ENCODE data around the gene TEC.

TEC gene

DNA sequence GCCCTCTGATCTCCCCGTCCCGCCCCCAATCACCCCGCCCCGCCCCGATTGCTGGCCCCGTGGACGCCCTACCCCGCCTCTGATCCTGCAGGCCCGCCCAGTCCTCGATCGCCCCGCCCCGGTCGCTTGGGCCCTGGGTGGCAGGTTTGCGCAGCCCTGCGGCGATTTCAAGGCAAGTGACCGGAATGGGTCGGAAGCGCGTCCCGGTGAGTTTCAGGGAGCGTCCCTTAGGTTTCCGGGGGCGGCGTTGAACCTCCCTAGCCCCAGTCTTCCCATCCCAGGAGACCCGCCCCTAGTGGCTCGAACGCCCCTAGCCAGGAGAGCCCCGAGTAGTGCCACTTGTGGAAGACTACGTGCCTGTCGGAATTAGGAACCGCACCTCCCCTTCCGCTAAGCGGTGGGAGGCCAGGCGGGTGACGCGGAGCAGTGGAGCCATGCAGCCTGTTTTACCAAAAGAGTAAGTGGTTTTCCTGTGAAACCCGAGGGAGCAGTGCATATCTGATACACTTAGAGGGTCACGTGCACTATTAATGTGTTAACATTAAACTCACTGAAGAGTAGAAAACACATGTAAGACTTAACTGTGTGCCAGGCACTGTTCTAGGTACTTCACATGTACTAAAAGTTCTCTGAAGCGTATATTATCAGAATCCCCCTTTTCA is 354 bp upstream of the TEC start:
- DNase-seq (ENCODE audit: low read depth in 3 of 3) = peak; percentile 82 to 96 (median 84)

DNA sequence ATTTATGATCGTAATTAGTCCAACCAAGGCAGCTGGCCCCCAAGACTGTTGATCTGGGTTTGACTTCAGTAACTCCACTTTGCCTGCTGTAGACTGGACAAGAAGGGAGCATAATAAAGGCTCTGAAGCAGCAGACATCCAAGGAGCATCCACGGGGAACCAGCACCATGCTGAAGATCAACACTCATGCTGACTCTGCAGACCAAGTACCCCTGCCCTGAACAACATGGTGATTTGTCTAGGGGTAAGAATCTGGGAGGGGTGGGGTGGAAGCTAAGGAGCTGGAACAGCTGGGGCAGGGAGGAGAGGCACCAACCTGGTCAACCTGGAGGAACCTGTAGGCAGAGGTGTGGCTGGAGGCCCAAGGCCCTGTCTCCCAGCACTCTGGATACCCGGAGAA is 2.1 kb downstream of the TEC start:
- DNase-seq (ENCODE audit: low read depth in 3 of 3) = no peak

DNA sequence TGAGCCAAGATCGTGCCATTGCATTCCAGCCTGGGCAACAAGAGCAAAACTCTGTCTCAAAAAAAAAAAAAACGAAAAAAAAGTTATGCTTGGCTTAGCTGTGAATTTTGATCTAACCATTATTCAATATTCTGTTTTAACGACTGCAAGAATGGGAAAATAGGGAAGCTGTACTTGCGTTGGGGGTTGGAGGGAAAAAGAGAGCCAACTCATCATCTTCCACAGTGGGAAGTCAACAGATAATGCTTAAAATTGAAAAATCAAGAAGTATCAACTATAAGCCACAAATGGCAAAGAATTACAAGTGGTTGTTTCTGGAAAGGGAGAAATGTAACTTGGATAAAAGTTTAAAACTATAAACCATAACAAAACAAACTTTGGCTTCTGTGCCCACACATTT is 2.9 kb downstream of the TEC start:
- DNase-seq (ENCODE audit: low read depth in 3 of 3) = no peak

DNA sequence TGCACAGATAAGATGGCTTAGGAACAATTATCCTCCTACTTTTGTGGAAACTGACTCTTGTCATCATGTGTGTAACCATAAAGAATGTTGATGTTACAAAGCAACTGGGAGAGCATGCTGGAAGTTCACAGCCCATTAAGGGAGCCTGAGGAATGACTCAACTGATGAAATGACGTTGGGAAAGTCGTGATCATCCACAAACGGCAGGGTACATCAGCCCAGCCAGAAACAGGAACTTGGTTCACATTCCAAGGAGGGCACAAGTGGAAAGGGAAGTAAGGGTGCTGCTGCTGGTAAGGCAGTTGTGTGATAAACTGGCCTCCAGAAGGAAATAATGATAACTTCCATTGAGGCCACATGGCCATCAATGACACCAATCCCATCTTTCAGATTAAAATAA is 6.7 kb downstream of the TEC start:
- no peak for DNase-seq (ENCODE audit: low read depth in 3 of 3)

DNA sequence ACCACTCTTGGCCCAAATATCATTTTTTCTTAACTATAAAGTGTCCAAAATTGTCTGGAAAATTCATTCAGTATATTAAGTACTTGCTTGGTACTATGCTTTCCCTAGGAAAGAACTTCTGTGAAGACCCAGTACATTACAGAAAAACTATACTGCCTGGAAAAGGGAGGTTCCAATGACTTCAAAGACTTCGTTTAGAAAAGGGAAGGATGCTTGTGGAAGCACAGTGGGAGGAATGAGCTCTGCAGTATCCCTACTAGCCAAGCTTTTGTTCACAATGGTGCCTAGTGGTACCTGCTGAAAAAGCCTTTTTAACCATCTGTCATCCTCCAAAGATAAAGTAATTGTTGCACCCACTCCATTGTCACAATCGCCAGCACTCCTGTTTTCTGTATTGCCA is 7.2 kb downstream of the TEC start:
- no peak for DNase-seq (ENCODE audit: low read depth in 3 of 3)

DNA sequence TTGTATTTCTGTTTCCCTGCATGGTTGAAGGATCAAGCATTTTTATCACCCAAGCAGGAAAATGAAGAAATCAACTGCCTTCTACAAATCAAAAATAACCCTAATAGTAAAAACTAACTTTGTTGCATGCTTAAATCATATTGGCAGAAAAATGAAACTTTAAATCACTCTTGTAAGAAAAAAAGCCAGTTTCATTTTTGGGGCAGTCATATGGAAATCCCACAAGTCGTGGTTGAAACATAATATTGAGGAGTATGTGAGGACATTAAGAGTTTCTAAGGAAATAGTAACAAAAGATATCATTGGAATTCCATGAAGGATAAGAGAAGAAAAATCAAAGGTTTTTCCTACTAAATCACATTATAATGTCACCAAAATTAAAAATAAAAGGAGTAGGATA is 8.4 kb downstream of the TEC start:
- no peak for DNase-seq (ENCODE audit: low read depth in 3 of 3)

DNA sequence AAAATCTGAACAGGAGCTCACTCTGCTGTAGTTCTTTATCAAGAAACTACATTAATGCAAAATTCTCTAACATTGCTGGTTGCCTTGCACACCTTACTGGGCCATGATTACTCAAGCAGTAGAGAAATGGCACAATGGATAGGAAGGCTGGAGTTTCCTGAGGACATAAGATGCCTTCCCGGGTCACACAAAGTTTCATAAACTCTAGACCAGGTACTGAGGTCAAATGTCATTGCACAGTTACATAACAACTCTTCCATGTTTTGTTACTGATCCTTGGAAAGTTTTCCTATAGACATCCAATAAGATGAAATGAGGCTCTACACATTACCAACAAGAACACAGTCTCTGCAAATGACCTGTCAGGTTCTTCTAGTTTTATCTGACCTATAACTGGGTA is 9.9 kb downstream of the TEC start:
- DNase-seq (ENCODE audit: low read depth in 3 of 3) = no peak

DNA sequence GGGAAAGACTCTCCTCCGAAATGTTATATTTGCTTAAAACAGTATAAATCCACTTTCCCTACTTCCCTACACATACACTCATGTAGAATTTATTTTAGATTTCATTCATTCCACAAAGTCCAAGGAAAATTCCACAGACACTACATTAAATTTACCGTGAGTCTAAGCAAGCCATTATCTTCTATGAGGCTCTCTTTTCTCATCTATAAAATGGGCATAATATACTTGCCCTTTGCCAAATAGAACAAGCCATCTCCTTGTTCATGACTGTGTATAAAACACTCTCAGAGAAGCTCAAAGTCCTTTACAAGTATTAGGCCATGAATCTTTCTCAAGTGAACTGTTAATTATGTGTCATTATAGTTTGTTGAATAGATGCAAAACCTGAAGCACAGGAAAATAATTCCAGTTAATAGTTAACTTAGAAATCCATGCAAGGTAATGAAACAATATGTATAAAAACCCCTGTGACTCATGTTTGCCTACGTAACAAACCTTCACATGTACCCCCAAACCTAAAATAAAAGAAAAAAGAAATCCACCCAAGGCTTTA is 10.7 kb downstream of the TEC start:
- DNase-seq (ENCODE audit: low read depth in 3 of 3) = no peak

DNA sequence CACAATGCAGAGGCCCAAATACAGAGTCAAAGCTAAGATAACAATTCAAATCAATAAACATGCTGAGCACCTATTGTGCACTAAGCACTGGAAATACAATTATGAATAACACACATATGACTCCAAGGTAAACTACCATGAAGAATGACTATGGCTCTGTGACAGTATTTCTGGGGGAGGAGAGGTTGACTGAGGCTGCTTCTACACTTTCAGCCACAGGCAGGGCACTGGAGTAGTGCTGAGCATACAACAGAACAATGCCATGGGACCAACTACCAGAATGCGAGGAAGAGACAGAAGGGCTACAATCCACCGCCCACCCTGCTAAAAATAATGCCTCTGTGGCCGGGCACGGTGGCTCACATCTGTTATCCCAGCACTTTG is 13.7 kb downstream of the TEC start:
- no peak for DNase-seq (ENCODE audit: low read depth in 3 of 3)

DNA sequence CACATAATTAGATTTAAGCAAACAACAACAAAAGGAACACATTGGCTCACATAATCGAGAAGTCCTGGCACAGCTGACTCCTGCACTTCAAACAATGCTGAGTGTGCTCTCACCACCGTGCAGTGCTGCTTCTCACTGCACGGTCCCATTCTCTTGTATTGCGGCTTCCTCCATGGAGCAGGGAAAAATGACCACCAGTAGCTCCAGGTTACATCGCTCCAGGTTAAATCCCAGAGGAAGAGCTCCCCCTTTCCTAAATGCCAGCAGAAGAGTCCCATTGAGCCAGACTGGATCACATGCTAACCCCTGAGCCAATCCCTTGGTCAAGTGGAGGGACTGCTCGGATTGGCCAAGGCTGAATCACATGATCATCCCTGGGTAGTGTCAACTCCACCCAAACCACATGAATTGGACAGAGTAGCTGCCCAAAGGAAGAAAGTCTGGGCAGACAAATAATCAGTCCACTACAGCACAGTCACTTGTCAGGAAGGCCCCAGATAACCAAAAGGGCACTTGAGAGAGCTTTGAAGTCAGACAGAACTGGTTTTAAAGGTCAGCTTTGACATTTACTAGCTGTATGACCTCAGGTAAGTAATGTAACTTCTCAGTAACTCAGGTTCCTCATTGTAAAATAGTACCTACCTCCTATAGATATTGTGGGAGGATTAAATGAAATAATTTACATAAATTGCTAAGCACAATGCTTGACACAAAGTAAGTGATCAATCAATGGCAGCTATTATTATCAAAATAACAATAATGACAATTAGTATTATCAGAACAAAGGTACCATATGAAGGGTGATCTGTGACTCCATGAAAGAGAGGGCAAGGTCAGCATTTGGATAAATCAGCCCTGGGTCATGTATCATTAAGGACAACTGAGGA is 14.3 kb downstream of the TEC start:
- DNase-seq (ENCODE audit: low read depth in 3 of 3) = no peak

DNA sequence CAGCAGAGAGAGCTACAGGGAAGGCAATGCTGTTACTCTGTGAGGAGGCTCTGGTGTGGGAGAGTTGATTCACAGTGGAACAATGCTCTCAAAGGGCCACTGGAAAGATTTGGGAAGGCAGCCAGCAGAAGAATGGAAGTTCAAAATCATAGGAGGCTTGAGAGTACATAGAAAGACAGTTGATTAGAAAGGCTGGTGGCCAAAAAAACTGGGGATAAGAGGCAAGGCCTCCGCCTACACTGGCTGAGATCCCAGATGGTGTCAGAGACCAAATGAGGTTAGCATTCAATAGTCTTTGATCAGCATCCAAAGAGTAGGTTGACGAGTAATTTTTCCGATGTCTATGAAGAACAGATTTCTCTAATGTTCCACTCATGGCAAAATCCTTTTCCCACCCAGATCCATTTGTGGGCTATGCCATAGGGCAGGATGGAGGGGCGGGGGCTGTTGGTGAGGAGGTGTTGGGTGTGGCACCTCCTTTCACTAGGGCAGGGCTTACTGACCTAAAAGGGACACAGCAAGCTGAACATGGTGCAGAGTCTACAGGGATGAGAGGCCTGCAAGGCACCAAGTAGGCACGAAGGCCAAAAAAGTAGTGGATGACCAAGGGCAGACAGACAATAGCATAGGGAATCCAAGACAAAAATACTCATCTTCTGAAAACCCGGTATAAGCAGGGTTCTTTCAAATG is 15.1 kb downstream of the TEC start:
- no peak for DNase-seq (ENCODE audit: low read depth in 3 of 3)

DNA sequence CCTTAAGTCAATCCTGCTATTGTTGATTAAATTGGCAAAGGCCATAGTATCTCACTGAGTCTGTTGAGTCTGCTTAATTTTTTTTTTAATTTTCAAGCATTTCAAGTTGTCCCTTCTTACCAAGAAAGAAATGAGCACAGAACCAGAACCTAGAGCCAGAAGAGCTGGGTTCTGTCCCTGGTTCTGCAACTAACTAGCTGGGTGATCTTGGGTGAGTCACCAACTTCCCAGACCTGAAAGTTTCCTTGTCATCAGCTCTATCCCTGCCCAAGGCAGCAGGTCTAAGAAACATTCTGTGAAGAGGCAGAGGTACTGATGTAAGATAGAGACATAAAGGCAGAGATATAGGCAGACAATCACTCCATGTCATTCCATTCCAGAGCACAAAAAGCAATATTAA is 17.3 kb downstream of the TEC start:
- no peak for DNase-seq (ENCODE audit: low read depth in 3 of 3)

DNA sequence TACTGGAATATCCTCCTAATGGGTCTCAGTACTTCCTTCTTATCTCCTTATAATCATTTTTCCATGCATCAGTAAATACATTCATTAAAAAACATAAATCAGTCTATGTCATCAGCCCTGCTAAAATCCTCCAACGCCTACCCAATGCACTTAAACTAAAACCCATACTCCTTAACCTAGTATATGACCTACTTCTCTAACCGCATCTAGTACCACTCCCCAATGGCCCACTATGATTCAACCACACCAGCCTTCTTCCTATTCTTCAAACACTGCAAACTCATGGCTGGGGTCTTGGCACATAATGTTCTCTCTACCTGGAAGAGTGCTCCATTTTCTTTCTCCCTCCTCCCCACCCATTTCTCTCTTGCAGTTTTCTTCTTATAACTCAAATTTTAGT is 18.7 kb downstream of the TEC start:
- no peak for DNase-seq (ENCODE audit: low read depth in 3 of 3)

DNA sequence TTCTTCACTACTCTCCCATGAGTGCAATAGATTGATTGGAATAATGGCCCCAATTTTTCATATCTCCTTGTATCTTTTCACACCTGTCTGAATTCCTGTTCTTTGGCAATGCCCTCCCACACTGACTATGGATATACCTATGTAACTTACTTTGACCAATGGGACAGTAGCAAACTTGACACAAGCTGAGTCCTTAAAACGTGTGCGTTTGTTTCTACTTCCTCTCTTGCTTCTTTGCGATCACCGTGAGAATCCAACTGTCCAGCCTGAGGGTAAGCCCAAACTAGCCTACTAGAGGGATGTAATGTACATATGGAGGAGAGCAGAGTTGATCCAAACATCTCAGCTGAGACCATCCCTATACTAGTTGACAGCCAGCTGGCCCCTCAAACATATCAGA is 19.3 kb downstream of the TEC start:
- no peak for DNase-seq (ENCODE audit: low read depth in 3 of 3)

DNA sequence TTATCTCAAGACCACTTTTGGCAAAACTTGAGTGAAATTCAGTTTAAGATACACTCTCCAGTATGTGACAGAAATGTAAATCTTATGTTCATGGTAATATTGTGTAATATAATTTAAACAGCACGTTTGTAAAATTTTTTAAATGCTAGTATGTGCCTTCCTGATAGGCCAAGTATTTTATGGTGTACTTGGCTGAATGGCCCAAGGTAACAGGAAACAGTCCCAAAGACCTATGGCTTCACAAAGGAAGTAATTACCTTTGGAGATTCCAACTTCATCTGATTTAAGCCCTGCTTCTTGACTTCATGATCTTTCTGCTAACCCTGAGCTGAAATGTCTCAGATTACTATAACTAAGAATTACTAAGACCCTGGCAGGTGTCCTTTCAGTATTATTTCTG is 20.3 kb downstream of the TEC start:
- no peak for DNase-seq (ENCODE audit: low read depth in 3 of 3)

DNA sequence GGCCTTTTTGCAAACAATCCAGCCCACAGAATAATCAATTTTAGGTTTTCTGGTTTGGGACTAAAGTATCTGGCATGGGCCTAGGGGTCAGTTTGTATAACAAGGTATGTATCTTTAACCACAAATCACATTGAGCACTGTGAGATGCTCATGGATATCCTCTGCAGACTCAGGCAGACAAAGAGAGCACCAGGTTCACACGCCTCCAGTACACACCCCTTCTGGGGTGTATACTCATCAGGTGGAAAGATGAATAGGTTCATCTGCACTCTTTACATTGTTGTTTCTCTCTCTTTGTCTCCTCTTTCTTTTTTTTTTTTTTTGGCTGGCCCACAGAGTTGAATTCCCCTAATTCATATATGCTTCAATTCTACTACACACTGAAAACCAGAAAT is 21.1 kb downstream of the TEC start:
- DNase-seq (ENCODE audit: low read depth in 3 of 3) = no peak

DNA sequence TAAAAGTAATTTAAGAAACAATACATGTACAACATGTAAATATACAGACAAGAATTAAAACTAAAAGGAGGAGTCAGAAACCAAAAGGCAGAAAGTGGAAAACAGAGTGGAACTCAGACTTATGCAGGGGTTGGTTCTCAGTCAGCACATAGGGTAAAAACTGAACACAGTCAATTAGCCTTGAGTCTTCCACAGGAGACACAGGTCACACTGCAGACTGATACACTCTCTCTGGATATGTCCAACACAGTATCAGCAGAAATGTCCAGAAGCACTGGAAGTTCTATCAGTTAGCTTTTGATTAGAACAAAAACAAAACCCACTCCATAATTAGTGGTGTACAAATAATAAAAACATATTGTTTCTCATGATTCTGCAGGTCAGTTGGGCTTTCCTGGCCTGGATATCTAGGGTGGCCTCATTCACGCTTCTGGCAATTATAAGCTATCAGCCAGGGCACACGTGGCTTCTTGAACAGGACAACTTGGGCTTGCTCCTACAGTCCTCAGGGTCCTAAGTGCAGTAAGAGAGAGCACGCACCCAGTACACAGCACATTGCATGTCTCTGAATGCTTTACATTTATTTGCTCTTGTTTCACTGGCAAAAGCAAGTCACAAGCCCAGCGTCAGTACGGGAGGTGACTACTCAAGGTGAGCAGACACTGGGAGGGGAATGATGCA is 21.6 kb downstream of the TEC start:
- DNase-seq (ENCODE audit: low read depth in 3 of 3) = no peak

DNA sequence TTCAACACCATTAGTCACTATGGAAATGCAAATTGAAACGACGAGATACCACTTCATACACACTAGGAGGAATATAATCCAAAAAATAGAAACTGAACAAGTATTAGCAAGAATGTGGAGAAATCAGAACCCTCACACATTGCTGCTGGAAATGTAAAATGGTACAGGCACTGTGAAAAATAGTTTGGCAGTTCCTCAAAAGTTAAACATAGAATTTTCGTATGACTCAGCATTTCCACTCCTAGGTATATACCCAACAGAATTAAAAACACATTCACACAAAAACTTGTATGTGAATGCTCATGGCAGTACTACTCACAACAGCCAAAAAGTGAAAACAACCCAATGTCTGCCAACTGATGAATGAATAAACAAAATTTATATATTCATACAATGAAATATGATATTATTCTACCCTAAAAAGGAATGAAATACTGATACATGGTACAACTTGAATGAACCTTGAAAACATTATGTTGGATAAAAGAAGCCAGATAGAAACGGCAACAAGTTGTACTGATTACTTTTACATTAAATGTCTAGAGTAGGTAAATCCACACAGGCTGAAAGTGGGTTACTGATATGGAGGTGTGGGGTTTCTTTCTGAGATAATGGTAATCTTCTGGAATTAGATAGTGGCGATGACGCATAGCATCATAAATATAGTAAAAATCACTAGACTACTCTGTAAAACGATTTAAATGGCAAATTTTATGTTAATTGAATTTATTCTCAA is 22.3 kb downstream of the TEC start:
- no peak for DNase-seq (ENCODE audit: low read depth in 3 of 3)

DNA sequence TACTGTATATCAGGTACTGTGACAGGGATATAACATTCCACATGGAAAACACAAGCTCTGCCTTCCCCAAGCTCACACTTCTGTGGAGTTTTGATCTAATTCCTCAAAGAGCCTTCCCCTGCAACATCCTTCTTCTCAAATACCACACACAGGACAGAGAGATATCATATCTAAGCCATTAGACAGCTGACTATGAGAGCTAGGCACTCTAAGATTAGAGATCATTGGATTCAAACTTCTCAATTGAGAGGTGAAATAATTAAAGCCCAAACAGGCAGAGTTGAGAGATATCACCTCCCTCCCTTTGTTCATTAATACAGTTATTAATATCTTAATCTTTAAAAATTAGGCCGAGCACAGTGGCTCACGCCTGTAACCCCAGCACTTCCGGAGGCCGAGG is 25.0 kb downstream of the TEC start:
- no peak for DNase-seq (ENCODE audit: low read depth in 3 of 3)

DNA sequence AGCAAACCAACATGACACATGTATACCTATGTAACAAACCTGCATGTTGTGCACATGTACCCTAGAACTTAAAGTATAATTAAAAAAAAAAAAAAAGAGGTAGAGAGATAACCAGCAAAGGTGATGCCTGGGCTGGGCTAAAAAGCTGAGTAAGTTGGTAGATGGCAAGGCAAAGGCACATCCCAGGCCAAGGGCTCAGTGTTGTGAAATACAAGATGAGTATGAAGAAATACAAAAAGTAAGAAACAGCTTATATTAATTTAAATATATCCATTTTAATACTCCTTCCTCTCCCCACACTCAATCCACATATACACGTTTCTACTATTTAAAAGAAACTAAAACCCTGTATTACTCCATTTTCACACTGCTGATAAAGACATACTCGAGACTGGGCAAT is 25.8 kb downstream of the TEC start:
- DNase-seq (ENCODE audit: low read depth in 3 of 3) = no peak

DNA sequence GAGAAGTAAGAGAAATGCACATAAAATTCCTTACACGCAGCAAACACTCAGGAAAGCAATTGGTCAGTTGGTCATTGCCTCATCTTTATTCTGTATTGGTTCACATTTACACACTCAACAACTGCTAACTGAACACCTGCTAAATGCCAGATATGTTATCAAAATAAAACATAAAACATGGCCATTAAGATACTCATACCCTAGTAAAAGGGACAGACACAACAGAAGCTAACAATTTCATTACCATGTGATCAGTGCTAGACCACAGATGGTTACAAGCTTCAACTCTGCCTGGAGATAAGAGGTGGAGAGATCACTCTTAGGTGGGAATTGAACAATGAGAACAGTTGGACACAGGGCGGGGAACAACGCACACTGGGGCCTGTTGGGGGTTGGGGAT is 26.2 kb downstream of the TEC start:
- DNase-seq (ENCODE audit: low read depth in 3 of 3) = no peak

Measured in stimulated activated CD4-positive, alpha-beta T cell treated with anti-CD3 and anti-CD28 coated beads, TNF-alpha, amount 100 ng/mL, for 48 hours (primary cell).